Lung microvascular endothelial cell (primary cell): ENCODE measurements around the gene DOCK4. TPM values are rescaled to one million over a fixed set of nuclear protein-coding genes. Genes with fewer than 3 reads are reported as not detected.
A peak's percentile ranks its signal among the peaks of the same experiment; 100 is the strongest.

Source experiments
- DNase-seq, 2 donors: peaks; one replicate each; pipeline versions ENCODE4 v3.0.0 to v3.0.0-alpha.2; 2010; ENCODE audit warnings: low read depth in 2 of 2
- total RNA-seq: library from RNA; depleted of rRNA; stranded (reverse); fragments of >200 nt; gene quantifications from 2 replicates; pipeline ENCODE4 v1.2.1, GENCODE V29; 2014

The DOCK4 gene
- total RNA-seq, 1 donor from 2014 or later = 57.1 TPM

DNA sequence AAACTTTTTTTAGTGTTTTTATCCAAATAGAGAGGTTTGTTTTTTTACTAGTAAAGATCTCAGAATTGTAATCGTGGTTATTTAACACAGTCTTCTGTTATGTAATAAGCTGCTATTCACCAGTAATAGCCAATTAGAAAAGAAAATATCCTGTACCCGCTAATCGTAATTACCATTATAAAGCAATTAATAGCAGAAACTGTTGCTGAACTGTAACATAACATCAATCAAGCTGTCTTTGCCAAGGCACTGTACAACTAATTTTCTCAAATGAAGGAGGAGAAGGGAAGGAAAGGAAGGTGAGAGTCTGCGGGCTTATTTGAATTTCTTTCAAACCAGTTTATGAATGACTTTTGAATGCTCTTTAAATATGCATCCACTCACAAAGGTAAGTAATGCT lies 9.6 kb upstream of the DOCK4 start:
- no peak for DNase-seq

DNA sequence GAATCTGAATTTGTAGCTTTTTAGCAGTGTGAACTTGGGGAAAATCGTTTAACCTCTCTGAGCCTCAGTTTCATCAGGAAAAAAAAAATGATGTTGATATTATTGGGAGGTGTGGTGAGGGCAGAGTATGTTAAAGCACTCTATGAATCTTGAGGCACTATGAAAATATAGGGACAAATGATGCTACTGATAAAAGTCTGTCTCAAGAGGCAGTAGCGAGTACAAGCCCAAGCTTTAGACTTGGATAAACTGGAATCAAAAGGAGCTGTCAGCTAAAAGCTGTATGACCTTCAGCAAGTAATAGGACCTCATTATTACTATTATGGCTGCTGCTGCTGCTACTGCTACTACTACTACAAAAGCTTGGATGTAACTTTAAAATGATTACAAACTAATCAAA lies 8.7 kb upstream of the DOCK4 start:
- no peak for DNase-seq

DNA sequence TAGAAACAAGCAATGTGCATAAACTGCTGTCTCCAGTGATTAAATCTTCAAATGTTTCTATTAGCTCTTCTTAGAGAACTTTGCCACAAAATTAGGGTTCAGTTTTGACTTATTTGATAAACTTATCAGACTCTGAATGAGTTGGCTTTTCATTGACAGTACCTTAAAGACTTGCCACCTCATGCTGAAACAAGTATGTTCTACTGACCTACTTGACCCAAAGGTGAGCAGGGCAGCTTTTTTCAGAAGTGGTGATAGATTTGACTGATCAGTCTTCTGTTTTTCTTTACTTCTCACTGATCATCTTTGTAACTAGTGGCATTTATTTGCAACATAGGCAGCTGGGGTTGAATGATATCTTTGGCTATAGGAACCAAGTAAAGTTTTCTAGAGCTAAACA lies 8.1 kb upstream of the DOCK4 start:
- no peak for DNase-seq

DNA sequence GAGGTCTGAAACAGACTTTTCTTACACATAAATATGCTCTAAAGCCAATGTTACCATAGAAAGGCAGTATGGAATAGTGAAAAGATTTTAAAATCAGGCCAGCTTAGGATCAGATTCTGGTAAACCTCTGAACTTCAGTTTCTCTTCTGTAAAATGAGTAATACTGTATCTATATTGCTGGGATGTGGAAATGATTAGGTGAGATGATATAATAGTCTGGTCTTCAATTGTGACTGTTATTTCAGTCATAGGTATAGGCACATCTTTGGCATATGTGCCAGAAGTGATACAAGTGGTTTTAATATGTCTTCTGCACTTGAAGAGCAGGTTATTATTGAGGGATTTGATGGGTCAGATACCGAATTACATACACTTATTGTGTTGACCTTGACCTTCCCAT lies 7.5 kb upstream of the DOCK4 start:
- DNase-seq = no peak

DNA sequence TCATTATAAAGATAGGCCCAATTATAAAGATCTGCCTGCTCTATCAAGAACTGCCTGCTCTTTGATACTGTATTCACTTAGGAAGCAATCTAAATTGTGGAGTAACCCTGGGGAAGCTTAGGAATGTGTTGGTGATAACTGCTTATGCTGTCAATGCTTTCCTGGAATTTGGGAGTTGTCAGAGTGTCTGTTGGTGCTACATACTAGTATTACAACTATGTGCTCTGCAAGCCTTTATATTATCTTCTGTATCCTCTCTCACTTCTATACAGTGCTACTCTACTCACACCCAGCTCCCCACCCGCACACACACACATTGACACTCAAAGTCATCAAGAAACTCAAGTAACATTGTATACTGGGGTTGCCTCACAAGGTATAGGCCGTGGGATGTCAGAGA lies 6.4 kb upstream of the DOCK4 start:
- no peak for DNase-seq

DNA sequence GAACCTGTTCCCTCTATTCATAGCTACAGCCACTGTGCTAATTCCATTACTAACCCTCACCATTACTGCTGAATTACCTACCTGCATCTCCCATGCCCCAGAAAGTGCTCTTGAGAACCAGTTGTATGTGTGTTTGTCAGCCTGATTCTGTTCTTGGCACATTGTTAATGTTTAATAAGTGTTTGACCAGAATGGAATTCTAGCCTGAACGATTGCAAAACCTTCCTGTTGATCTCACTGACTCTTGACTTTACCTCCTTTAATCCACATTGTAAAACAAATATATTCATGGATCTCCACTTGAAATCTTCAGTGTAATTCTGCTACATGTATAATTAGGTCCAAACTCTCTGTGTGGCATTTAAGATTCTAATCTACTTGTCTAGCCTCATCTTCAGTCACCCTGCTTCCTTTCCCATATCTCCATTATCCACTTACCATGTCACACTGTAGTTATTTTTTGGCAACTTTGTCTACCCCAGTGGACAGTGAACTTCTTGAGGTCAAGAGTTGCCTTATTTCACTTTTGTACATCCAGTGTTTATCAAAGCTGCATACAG lies 5.2 kb upstream of the DOCK4 start:
- DNase-seq = peak in 1 of 2 donors; percentile 22

DNA sequence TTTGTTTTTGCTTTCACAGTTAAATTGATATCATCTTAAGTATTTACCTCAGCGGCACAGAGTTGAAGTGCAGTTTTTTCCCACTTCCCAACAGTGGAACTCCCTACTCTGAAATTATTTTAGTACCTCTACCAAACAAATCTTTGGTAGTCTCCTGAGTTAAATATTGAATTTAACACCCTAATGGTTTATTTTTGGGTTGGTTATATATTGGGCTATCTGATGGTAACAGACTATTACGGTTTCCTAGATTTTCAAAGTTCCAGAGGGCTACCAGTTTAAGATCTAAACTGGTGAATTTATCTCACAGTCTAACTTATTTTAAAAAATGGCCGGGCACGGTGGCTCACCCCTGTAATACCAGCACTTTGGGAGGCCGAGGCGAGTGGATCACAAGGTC lies 1.6 kb upstream of the DOCK4 start:
- DNase-seq = no peak

DNA sequence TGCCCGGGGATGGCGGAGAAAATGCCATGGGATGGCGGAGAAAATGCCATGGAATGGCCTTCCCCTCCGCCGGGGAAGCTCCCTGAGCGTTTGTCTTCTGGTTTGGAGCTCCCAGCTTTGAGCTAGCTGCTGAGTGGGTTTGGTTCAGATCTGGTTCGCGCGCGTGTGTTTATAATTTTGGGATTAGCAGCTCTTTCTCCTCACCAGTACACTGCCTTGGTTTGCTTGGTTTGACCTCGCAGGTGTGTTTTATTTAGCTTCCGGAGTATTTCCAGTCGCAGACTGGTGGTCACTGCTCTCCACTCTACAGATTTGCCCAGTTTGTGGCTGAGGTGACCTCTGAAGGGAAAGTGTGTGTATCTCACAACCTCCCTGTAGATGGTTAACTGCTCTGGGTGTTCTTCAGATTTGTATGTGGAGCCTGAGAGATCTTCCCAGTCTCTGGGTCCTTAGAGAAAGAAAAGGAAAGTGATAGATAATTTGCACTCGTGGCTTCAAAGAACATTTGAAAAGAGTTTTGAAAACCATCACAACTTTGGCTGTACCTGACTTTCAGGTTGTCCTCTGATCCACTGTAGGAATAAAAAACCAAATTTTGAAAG lies 893 bp upstream of the DOCK4 start:
- peak; percentile 19 to 20 for DNase-seq

DNA sequence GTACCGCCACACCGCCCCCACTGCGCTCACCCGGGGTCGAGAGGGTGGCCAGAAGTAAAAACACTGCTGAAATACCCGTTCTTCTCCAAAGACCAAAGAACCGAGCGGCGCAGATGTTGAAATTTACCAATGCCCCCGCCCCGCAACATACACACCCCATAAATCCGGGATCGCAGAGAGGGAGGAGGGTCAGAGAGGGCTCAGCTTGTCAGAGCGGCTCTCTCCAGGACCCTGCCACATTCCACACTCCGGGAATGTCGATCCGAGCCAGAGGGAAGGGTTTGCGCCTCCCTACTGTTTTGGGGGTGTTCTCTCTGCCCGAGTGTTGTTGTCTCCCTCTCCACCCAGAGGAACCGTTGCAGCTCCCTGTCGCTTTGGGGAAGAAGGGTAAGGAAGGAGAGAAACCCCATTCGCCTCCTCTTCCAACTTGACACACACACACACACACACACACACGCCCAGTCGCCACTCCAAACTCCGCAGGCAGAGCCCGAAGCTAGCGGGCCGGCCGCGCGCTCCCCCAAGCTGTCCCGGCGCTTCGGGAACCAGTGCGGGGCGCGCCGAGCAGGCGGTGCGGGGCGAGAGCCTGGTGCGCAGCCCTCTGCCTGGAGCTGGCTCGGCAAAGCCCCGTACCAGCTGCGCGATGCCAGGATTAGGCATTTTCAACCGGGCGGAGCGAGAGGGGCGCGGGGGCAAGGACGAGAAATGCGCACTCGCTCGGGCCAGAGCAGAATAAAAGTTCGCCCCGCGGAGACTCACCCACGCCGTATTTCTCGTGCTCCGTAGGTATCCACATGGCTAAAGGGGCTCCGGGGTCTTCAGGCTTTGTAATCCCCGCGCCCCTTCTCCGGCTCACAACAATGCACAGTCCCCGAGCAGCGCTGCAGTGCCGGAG lies 609 bp downstream of the DOCK4 start:
- DNase-seq = peak; percentile 68 to 76

DNA sequence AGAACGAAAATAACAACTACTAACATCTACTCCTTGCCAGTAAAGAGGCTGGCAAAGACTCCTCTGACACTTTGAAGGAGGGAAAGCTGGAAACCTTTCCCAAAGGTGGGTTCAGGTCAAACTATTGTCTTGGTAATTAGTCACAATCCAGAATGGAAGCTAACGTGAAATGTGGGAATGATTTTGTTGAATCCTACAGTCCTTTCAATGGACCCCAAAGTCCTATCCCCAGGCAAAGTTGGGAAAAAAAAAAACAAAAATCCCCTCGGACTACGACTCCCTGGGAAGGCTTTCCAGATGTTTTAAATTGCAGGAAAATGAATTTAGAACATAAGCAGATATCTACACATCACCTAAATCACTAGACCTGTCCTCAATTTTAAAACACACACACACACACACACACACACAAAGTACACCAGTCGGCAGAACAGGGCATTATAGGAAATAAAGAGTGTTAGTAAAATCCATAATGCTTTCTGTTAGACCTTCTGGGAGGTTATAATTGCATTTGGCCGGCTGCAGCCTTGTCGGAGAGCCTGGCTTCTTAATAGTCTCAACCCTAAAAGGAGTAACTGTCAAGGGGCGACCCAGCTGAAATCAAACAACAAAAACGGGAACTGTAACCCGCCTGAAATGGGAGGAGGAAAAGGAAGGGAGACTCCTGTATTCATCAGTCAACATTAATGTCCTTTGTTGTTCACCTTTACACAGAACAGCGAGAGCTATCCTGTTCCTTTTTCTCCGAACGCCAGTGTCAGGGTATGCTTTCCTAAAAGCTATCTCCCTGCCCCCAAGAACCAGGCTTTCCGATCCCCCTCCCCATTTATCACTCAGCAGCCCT lies 1.5 kb downstream of the DOCK4 start:
- DNase-seq = peak in 1 of 2 donors; percentile 20

DNA sequence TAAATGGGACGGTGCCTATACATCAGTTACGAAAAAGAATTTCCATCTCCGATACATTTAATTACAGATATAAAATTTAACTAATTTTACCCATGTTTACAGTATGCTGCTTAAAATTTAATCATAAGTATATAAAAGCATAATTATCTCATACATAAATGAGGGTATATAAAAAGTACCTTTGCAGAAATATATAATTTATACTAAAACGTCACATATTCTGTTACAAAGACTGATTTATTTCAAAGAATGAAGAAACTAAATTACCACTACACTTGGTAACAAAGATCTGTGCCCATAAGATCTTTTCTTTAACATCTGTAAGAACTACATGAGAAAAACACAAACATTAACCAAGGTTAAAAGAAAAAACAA lies 2.8 kb downstream of the DOCK4 start:
- DNase-seq = no peak

DNA sequence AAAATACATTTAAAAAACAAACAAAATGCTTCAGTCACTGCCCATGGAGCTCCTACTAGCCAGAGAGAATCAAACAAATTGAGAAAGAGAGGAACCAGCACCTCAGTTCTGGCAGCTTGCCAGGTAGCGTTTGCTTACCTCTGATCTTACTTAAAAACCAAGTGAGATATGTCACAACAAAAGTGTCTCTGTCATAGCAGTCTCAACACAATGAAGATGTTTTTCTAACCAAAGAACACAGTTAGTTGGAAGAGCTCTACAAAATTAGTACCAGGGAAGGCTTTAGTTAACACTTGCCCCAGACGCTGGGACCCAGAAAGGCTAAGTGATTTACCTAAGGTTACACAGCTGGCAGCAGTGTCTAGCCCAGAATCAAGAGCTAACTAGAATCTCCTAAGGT lies 3.4 kb downstream of the DOCK4 start:
- DNase-seq = peak; percentile 32 to 46

DNA sequence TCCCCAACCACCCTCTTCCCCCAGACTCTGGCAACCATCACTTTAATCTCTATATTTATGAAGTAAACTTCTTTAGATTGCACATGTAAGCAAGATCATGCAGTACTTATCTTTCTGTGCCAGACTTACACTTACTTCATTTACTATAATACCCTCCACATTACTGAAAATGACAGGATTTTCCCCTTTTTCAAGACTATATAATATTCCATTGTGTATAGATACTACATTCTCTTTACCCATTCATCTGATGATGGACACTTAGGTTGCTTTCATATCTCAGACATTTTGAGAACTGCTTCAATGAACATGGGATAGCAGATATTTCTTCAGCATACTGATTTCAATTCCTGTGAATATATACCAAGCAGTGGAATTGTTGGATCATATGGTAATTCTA lies 4.4 kb downstream of the DOCK4 start:
- DNase-seq = no peak

DNA sequence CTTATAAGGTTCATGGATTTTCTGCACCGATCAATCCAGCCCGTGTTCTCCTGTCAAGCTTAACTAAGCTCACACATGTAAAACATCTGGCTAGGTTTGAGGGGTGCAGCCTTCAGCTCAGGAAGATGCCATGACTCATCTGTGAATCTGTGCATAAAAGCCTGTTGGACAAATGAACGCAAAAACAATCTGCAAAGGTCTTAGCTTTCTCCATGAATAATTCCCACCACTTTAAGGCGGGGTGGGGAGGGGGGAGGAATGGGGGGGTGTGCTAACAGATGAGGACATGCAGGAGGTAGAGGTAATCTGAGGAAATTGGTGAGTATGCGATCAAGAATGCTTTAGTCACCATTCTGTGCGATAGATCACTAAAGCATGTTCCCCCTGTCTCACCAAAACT lies 4.8 kb downstream of the DOCK4 start:
- peak; percentile 29 to 89 for DNase-seq

DNA sequence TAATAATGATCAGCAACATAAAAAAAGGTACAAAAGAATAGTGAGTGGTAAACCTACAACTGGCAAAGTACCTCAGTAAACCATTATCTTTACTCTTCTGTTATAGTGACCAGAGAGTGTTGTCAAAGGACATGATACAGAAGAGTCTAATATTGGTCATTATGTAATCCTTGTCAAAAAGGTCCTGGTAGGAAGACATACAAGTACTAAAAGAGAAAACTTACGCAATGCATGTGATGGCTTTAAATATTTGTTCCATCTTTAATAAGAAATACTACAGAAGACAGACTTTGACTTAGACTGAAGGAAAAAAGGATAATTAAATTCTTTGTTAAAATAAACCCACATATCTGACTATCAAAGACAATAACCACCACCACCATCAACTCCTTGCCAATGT lies 6.5 kb downstream of the DOCK4 start:
- DNase-seq = no peak

DNA sequence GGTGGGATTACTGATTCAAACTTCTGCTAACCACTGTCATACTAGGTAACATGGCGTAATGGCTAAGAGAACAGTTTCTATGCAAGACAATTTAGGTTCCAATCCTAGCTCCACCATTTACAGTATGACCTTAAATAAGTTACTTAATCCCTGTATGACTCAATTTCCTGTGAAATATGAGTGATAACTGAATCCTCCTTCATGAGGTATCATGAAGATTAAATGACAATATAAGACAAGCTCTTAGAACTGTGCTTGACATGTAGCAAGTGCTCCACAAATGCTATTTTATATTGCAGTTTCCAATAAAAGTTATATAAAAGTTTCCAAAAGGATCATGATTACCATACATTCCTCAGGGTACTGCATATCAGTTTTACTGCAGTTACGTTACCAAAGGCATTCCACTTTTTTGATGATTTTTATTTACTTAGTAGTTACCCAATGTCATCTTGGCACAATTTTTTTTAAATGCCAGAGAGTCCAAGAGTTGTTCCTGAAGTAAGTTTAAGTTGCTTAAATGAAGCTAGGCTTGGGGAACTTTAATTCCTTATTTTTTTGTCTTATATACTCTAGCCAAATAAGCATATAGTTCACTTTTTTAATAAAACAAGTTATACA lies 7.1 kb downstream of the DOCK4 start:
- peak in 1 of 2 donors; percentile 59 for DNase-seq

DNA sequence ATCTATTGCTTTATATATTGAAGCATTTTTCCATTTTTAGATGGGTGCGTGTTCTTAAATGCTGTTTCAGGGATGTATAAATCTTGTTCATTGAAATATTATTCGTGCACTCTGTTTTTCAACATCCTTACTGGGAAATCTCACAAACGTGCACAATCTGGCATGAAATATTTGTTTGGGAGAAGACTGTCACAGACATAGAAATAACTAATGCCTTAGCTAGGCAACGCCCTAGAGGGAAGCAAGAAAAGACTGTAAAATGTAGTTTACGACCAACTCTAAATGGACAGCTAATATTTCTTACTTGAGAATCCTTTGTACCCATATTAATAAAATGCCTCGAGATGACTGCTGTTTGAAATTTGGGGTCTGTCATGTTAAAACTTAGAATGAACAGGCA lies 8.9 kb downstream of the DOCK4 start:
- DNase-seq = no peak

DNA sequence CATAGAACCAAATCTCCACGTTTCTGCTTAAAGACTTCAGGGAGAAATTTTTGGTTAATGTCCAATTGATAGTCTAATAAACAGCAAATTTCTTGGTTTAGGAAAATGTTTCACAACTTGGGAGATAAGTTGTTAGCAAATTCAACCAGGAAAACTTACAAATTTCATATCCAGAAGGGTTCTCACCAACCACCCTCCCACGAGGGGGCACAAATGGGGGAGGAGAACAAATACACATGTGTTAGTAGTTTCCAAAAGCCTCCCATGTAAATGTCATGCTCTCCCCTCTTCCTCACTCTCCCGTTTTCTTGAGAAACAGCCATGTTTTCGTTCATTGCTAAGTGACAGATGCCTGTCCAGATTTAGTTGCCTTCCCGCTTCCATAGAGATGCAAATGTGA lies 10.5 kb downstream of the DOCK4 start:
- DNase-seq = no peak

DNA sequence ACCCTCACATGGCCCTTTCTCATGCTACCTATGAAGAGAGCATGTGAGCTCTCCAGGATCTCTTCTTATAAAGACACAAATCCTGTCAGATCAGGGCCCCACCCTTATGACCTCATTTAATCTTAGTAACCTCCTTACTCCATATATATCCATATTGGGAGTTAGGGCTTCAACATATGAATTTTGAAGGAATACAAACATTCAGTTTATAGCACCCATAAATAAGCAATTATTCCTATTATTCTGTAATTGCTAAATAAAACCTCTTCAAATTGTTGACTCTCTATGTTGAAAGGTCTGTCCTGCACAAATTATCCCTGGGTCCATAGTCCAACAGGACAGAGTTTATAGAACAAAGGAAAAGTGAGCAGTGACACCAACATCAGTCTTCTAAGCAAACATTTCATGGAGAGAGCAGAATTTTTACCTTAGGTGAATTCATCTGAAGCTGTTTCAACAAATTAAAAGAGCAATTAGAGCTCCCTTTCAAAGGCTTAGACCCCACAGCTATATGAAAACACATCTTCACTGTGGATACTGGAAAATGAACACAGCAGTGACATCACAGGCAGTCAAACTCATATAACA lies 12.2 kb downstream of the DOCK4 start:
- DNase-seq = no peak

DNA sequence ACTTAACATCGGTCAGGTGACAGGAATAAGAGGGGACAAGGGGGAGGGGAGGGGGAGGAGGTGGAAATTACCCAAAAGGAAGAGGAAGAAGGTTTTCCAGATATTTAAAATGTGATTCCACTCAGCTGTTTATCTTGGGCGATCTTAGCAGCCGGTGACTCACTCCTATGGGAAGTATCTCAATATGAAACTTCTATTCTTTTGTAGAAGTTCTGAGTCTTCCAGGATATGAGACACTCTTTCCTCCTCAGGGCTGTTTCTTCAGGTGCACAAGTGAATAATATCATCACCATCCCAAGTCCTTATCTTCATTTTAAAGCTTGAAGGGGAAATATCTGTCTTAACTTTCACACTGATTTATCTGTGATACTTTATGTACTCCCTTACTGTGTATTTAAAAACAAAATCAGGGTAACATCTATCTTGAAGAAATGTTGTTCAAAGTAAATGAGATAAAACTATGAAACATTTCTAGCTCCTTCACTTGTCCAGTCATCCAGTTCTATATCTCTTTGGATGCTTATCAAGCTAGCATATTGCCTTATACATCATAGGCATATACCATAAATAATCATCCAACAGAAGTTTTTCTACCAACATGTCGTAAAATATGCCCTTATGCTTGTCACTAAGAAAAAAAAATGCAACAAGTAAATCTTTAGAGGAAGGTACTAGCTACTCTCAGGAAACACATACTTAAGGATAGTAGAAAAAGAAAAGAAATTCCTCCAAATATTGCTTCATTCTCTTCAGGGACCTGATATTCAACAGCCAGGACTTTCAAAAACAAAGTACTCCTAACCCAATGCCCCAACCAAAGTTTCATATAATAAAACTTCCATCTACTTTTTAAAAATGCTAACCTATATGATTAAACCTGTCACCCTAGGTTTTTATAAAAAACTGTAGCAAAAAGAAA lies 13.7 kb downstream of the DOCK4 start:
- DNase-seq = peak; percentile 56 to 97
